GM19395 (cell line): ENCODE data around the gene AOPEP.

Source experiments
- ATAC-seq: cut with Tn5 transposase; IDR thresholded peaks from one replicate; pipeline ENCODE4 v1.9.1; 2021; ENCODE audit warnings: mild to moderate bottlenecking, moderate library complexity; ENCODE audit not compliant: unreplicated experiment

Gene AOPEP

GRCh38 chr9:94760010-94760409 lies 33.5 kb downstream of the AOPEP start:
- no peak for ATAC-seq

GRCh38 chr9:94760660-94761059 lies 34.2 kb downstream of the AOPEP start:
- ATAC-seq: no peak

- no peak for ATAC-seq
Observed at GRCh38 chr9:94761481-94761880, 35.0 kb downstream of the AOPEP start.

- ATAC-seq: no peak
Observed at GRCh38 chr9:94767331-94768072, 41.0 kb downstream of the AOPEP start.

GRCh38 chr9:94768766-94769165 lies 42.3 kb downstream of the AOPEP start:
- no peak for ATAC-seq

GRCh38 chr9:94770334-94770733 lies 43.8 kb downstream of the AOPEP start:
- no peak for ATAC-seq

GRCh38 chr9:94771096-94771495 lies 44.6 kb downstream of the AOPEP start:
- no peak for ATAC-seq

- no peak for ATAC-seq
Observed at GRCh38 chr9:94772144-94772543, 45.6 kb downstream of the AOPEP start.

GRCh38 chr9:94772639-94773303 lies 46.3 kb downstream of the AOPEP start:
- no peak for ATAC-seq

- no peak for ATAC-seq
Observed at GRCh38 chr9:94773655-94774054, 47.2 kb downstream of the AOPEP start.

GRCh38 chr9:94778013-94778412 lies 51.5 kb downstream of the AOPEP start:
- no peak for ATAC-seq

- ATAC-seq: no peak
Observed at GRCh38 chr9:94779031-94779430, 52.5 kb downstream of the AOPEP start.

- no peak for ATAC-seq
Observed at GRCh38 chr9:94779693-94780290, 53.3 kb downstream of the AOPEP start.

- no peak for ATAC-seq
Observed at GRCh38 chr9:94780516-94780950, 54.0 kb downstream of the AOPEP start.

GRCh38 chr9:94782355-94783101 lies 56.0 kb downstream of the AOPEP start:
- ATAC-seq: no peak

GRCh38 chr9:94783102-94783682 lies 56.7 kb downstream of the AOPEP start:
- no peak for ATAC-seq

GRCh38 chr9:94783928-94784327 lies 57.4 kb downstream of the AOPEP start:
- no peak for ATAC-seq

- no peak for ATAC-seq
Observed at GRCh38 chr9:94785215-94786169, 59.0 kb downstream of the AOPEP start.

GRCh38 chr9:94786586-94786985 lies 60.1 kb downstream of the AOPEP start:
- ATAC-seq: no peak

- ATAC-seq: no peak
Observed at GRCh38 chr9:94787266-94787665, 60.8 kb downstream of the AOPEP start.
